LNCaP clone FGC (cell line): ENCODE measurements around the gene RPS18.

Experiments used
- DNase-seq: peaks from one replicate; pipeline ENCODE4 v3.0.0-alpha.2; 2011; ENCODE audit warnings: low read depth
- H3K4me3 ChIP-seq: 2 replicates; pipeline ENCODE4 v1.5.1; 2011; ENCODE audit warnings: mild to moderate bottlenecking, low read depth, low read length, control low read depth
- CTCF ChIP-seq: IDR thresholded peaks from 2 replicates; pipeline ENCODE4 v1.5.1; 2012; ENCODE audit warnings: mild to moderate bottlenecking; ENCODE audit not compliant: control insufficient read depth, insufficient read depth; ENCODE audit errors: extremely low read depth

Gene RPS18

GRCh38 chr6:33286946-33287914 lies 15.4 kb downstream of the RPS18 start:
- no peak overlapping the region for H3K4me3 ChIP-seq
- no peak for TF ChIP-seq CTCF
- no peak for DNase-seq

GRCh38 chr6:33288141-33288920 lies 16.5 kb downstream of the RPS18 start:
- H3K4me3 ChIP-seq = peak overlapping the region; percentile 100
- DNase-seq = no peak
- no peak for TF ChIP-seq CTCF

- peak; percentile 79 for DNase-seq
- TF ChIP-seq CTCF = no peak
- H3K4me3 ChIP-seq = peak within 1 kb of the TSS; percentile 100
Observed at GRCh38 chr6:33288921-33289783, 17.3 kb downstream of the RPS18 start, which contains the start of the genes PFDN6 and WDR46. PFDN6 (plus strand) TSS chr6:33289601; CDS start chr6:33289857, 256 bp downstream. WDR46 (minus strand) TSS chr6:33289239; CDS start chr6:33289170, 69 bp downstream.

- TF ChIP-seq CTCF = no peak
- H3K4me3 ChIP-seq = peak overlapping the region; percentile 100
- no peak for DNase-seq
Observed at GRCh38 chr6:33289784-33290315, 18.0 kb downstream of the RPS18 start.

GRCh38 chr6:33290459-33290858 lies 18.6 kb downstream of the RPS18 start:
- DNase-seq = no peak
- TF ChIP-seq CTCF = no peak
- peak overlapping the region; percentile 100 for H3K4me3 ChIP-seq
